ENCODE results near the gene VSX2. TPM values are rescaled to one million over a fixed set of nuclear protein-coding genes. Genes with fewer than 3 reads are reported as not detected.

VSX2 gene
- total RNA-seq, 1 donor = not detected

DNA sequence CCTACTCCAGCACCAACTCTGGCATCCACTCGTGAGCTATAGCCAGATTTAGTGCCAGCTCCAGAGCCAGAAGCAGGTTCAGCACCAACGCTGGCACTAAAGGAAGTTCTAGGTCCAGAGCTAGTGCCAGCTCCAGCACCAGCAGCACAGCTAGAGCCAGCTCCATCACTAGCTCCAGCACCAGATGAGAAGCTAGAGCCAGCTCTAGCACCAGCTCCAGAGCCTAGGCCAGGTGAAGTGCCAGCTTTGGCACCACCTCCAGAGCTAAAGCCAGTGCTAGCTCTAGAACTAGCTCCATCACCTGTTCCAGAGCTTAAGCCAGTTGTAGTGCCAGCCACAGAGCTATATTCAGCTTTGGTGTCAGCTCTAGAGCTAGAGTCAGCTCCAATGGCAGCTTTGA is 38.8 kb downstream of the VSX2 start:
- DNase-seq (ENCODE audit: low read depth) = no peak
- TF ChIP-seq, protein P1, sequence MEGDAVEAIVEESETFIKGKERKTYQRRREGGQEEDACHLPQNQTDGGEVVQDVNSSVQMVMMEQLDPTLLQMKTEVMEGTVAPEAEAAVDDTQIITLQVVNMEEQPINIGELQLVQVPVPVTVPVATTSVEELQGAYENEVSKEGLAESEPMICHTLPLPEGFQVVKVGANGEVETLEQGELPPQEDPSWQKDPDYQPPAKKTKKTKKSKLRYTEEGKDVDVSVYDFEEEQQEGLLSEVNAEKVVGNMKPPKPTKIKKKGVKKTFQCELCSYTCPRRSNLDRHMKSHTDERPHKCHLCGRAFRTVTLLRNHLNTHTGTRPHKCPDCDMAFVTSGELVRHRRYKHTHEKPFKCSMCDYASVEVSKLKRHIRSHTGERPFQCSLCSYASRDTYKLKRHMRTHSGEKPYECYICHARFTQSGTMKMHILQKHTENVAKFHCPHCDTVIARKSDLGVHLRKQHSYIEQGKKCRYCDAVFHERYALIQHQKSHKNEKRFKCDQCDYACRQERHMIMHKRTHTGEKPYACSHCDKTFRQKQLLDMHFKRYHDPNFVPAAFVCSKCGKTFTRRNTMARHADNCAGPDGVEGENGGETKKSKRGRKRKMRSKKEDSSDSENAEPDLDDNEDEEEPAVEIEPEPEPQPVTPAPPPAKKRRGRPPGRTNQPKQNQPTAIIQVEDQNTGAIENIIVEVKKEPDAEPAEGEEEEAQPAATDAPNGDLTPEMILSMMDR (IDR thresholded peaks at IDR 0.05; ENCODE audit: insufficient read depth, low read length) = no peak
- no peak overlapping the region for H3K4me3 ChIP-seq (ENCODE audit: low read depth, low read length)

GRCh38 chr14:74281069-74281468 is 41.8 kb downstream of the VSX2 start:
- DNase-seq (ENCODE audit: low read depth) = no peak
- no peak overlapping the region for H3K4me3 ChIP-seq (ENCODE audit: low read depth, low read length)
- TF ChIP-seq, protein P1 (IDR thresholded peaks at IDR 0.05; ENCODE audit: insufficient read depth, low read length) = no peak

- H3K4me3 ChIP-seq (ENCODE audit: low read depth, low read length) = no peak overlapping the region
- TF ChIP-seq, protein P1 (IDR thresholded peaks at IDR 0.05; ENCODE audit: insufficient read depth, low read length) = no peak
- no peak for DNase-seq (ENCODE audit: low read depth)
These were observed 47.5 kb downstream of the VSX2 start for GRCh38 chr14:74286736-74287135.

DNA sequence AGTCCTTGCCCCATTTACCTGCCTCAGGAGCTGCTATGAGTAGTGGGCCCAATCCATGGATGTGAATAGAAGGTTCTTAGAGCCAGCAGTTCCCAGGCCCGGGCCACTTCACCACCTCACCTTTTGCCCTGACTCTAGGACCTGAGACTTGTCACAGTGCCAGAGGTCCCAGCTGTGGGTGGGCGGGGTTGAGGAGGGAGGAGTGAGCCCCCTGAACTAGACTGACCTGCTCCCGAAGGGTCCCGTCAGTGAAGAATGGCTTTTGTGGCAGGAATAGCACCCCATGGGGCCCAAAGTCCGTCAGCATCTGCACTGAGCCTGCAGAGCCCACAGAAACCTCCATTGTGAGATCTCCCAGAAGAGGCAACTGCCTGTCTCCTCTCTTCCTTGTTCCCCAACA is 50.6 kb downstream of the VSX2 start:
- TF ChIP-seq, protein P1 (IDR thresholded peaks at IDR 0.05; ENCODE audit: insufficient read depth, low read length) = no peak
- no peak overlapping the region for H3K4me3 ChIP-seq (ENCODE audit: low read depth, low read length)
- DNase-seq (ENCODE audit: low read depth) = no peak

- TF ChIP-seq, protein P1 (IDR thresholded peaks at IDR 0.05; ENCODE audit: insufficient read depth, low read length) = peak; percentile 64
- H3K4me3 ChIP-seq (ENCODE audit: low read depth, low read length) = no peak overlapping the region
- DNase-seq (ENCODE audit: low read depth) = peak; percentile 16
These were observed 51.2 kb downstream of the VSX2 start for GRCh38 chr14:74290415-74290814.

GRCh38 chr14:74292061-74292460 is 52.8 kb downstream of the VSX2 start:
- no peak overlapping the region for H3K4me3 ChIP-seq (ENCODE audit: low read depth, low read length)
- no peak for DNase-seq (ENCODE audit: low read depth)
- TF ChIP-seq, protein P1 (IDR thresholded peaks at IDR 0.05; ENCODE audit: insufficient read depth, low read length) = no peak

- H3K4me3 ChIP-seq (ENCODE audit: low read depth, low read length) = no peak overlapping the region
- no peak for DNase-seq (ENCODE audit: low read depth)
- TF ChIP-seq, protein P1 (IDR thresholded peaks at IDR 0.05; ENCODE audit: insufficient read depth, low read length) = no peak
These were observed 54.4 kb downstream of the VSX2 start for GRCh38 chr14:74293606-74294005.
